ENCODE data around the gene MSN. TPM values are rescaled to one million over a fixed set of nuclear protein-coding genes. Genes with fewer than 3 reads are reported as not detected.
A peak's percentile ranks its signal among the peaks of the same experiment; 100 is the strongest.

The MSN gene
- total RNA-seq, 1 experiment from 2014 or later, result 119 TPM

GRCh38 chrX:65668377-65669310 is 1.2 kb downstream of the MSN start:
- intact Hi-C loops (cut with micrococcal nuclease), result loop anchor here (1.0 kb wide), 1 partner anchor 73 kb away; no protein-coding TSS in a partner anchor
- H3K4me2 ChIP-seq (ENCODE audit: low read length), result peak overlapping the region; percentile 84

GRCh38 chrX:65671286-65671685 is 3.8 kb downstream of the MSN start:
- H3K9ac ChIP-seq (ENCODE audit: low read length), result no peak overlapping the region

More at GRCh38 chrX:65668377-65669310, 1.2 kb downstream of the MSN start:
- H4K20me1 ChIP-seq (ENCODE audit: insufficient read depth), result no peaks in the 10 kb centered on the region
- peak overlapping the region; percentile 79 for H3K27ac ChIP-seq (ENCODE audit: low read depth, low read length)
- POLR2A ChIA-PET, result no interaction called here
- no peaks in the 10 kb centered on the region for H3K36me3 ChIP-seq (ENCODE audit: control insufficient read depth in 1 of 2, insufficient read depth in 2 of 2, low read length in 2 of 2)
- H2AFZ ChIP-seq (ENCODE audit: low read depth, low read length, poor library complexity, severe bottlenecking), result no peak overlapping the region
- RAD21 ChIA-PET (ENCODE audit: low non-redundant PET in 1 of 2, low total read pairs in 2 of 2, uncharacterized antibody in 2 of 2, unreplicated experiment in 2 of 2), result no interaction called here
- ATAC-seq (peak; percentile 49), DNase-seq (ENCODE audit: low read depth, low spot score) (peak; percentile 29)
- no TSS peak for BruUV-seq (replicated peaks)
- no peaks in the 10 kb centered on the region for H3K27me3 ChIP-seq (ENCODE audit: insufficient read depth, low read length)
- peak overlapping the region; percentile 74 for H3K9ac ChIP-seq (ENCODE audit: low read length)
- peak overlapping the region; percentile 68 to 78 for H3K4me3 ChIP-seq (replicated peaks in 1 of 2; ENCODE audit: low read depth in 1 of 2, low read length in 2 of 2)
- TF ChIP-seq EGR1 (IDR thresholded peaks at IDR 0.05; ENCODE audit: low read depth) (no peak), YY1 (IDR thresholded peaks at IDR 0.05; ENCODE audit: extremely low read depth, insufficient replicate concordance, low read depth, low read length) (no peak), MAX (IDR thresholded peaks at IDR 0.05) (0 out of 2 replicates have a peak, but pooled peaks have one; percentile 5), ELF1 (IDR thresholded peaks at IDR 0.05; ENCODE audit: borderline replicate concordance, low read depth) (no peak), ZFX (IDR thresholded peaks at IDR 0.05) (peak; percentile 35), POLR2AphosphoS5 (IDR thresholded peaks at IDR 0.05; ENCODE audit: low read depth, low read length) (peak; percentile 27)
- CTCF ChIA-PET, result no interaction called here
- peaks cover 14 to 27% of the 10 kb centered on the region in 2 experiments for H3K4me1 ChIP-seq (ENCODE audit: control insufficient read depth in 1 of 2, insufficient read depth in 2 of 2, low read length in 2 of 2)
- no peaks in the 10 kb centered on the region for H3K9me3 ChIP-seq (ENCODE audit: control insufficient read depth in 1 of 2, insufficient read depth in 1 of 2, low read depth in 1 of 2, low read length in 2 of 2)
- H3K79me2 ChIP-seq (ENCODE audit: insufficient read depth, low read length), result peaks cover 57% of the 10 kb centered on the region
- no peaks in the 10 kb centered on the region for H3K9me2 ChIP-seq (ENCODE audit: insufficient read depth)

More at GRCh38 chrX:65671286-65671685, 3.8 kb downstream of the MSN start:
- no peaks in the 10 kb centered on the region for H3K9me3 ChIP-seq (ENCODE audit: control insufficient read depth in 1 of 2, insufficient read depth in 1 of 2, low read depth in 1 of 2, low read length in 2 of 2)
- H3K79me2 ChIP-seq (ENCODE audit: insufficient read depth, low read length), result peaks cover 81% of the 10 kb centered on the region
- ChIA-PET CTCF (no interaction called here), POLR2A (no interaction called here), RAD21 (ENCODE audit: low non-redundant PET in 1 of 2, low total read pairs in 2 of 2, uncharacterized antibody in 2 of 2, unreplicated experiment in 2 of 2) (no interaction called here)
- H3K4me3 ChIP-seq (replicated peaks in 1 of 2; ENCODE audit: low read depth in 1 of 2, low read length in 2 of 2), result no peak overlapping the region
- H3K9me2 ChIP-seq (ENCODE audit: insufficient read depth), result no peaks in the 10 kb centered on the region
- TF ChIP-seq POLR2A (IDR thresholded peaks at IDR 0.05; ENCODE audit: borderline replicate concordance, extremely low read depth, insufficient read depth, insufficient read length), result no peak
- no peak for TF ChIP-seq SRF (IDR thresholded peaks at IDR 0.05; ENCODE audit: low read depth)
- no peak for TF ChIP-seq EGR1 (IDR thresholded peaks at IDR 0.05; ENCODE audit: low read depth)
- no peak for TF ChIP-seq EZH2 (IDR thresholded peaks at IDR 0.05)
- no peaks in the 10 kb centered on the region for H3K36me3 ChIP-seq (ENCODE audit: control insufficient read depth in 1 of 2, insufficient read depth in 2 of 2, low read length in 2 of 2)
- intact Hi-C loops (cut with micrococcal nuclease), result no loop called here
- peaks cover 14 to 41% of the 10 kb centered on the region in 2 experiments for H3K4me1 ChIP-seq (ENCODE audit: control insufficient read depth in 1 of 2, insufficient read depth in 2 of 2, low read length in 2 of 2)
- no peak for DNase-seq (ENCODE audit: low read depth, low spot score)
- ATAC-seq, result no peak
- H2AFZ ChIP-seq (ENCODE audit: low read depth, low read length, poor library complexity, severe bottlenecking), result no peak overlapping the region
- no TSS peak for BruUV-seq (replicated peaks)
- no peaks in the 10 kb centered on the region for H3K27me3 ChIP-seq (ENCODE audit: insufficient read depth, low read length)
- H3K27ac ChIP-seq (ENCODE audit: low read depth, low read length), result no peak overlapping the region
- no peaks in the 10 kb centered on the region for H4K20me1 ChIP-seq (ENCODE audit: insufficient read depth)
- no peak overlapping the region for H3K4me2 ChIP-seq (ENCODE audit: low read length)
